ENCODE data around the gene WDR18.

- TF ChIP-seq CTCF (conservative IDR thresholded peaks at IDR 0.05; ENCODE audit: low read depth, low read length) (no peak), RAD21 (IDR thresholded peaks at IDR 0.05; ENCODE audit: low read length) (no peak), USF2 (IDR thresholded peaks at IDR 0.05; ENCODE audit: low read depth, low read length) (no peak), POLR2A (IDR thresholded peaks at IDR 0.05; ENCODE audit: low read depth, low read length) (no peak), FOS (IDR thresholded peaks at IDR 0.05; ENCODE audit: low read depth, low read length) (no peak), RCOR1 (IDR thresholded peaks at IDR 0.05; ENCODE audit: insufficient replicate concordance, low read length) (no peak), RFX5 (IDR thresholded peaks at IDR 0.05; ENCODE audit: low read depth, low read length) (no peak), ELK1 (IDR thresholded peaks at IDR 0.05; ENCODE audit: borderline replicate concordance, low read depth, low read length) (no peak), NFE2L2 (IDR thresholded peaks at IDR 0.05; ENCODE audit: low read depth, low read length) (no peak), SMC3 (IDR thresholded peaks at IDR 0.05; ENCODE audit: low read depth, low read length) (no peak)
Measured at GRCh38 chr19:1028062-1028926, 44.1 kb downstream of the WDR18 start.
